Trophoblast cell (in vitro differentiated cells and primary cell): ENCODE results near the gene LTN1.

Experiments used
- DNase-seq, 2 donors: peaks; one replicate each; pipeline ENCODE4 v3.0.0-alpha.2; 2016
- H2AFZ ChIP-seq: 2 replicates; pipeline ENCODE4 v1.6.1; 2013; ENCODE audit warnings: low read length, moderate library complexity, mild to moderate bottlenecking; ENCODE audit not compliant: insufficient read depth, poor library complexity
- H2AK5ac ChIP-seq: 2 replicates; pipeline ENCODE4 v1.6.1; 2013; ENCODE audit warnings: mild to moderate bottlenecking, low read length
- H2BK120ac ChIP-seq: 2 replicates; pipeline ENCODE4 v1.6.1; 2013; ENCODE audit warnings: low read length, mild to moderate bottlenecking, moderate library complexity; ENCODE audit not compliant: insufficient read depth, poor library complexity
- H2BK12ac ChIP-seq: 2 replicates; pipeline ENCODE4 v1.6.1; 2013; ENCODE audit warnings: mild to moderate bottlenecking, low read length, moderate library complexity
- H2BK5ac ChIP-seq: 2 replicates; pipeline ENCODE4 v1.6.1; 2013; ENCODE audit warnings: low read length, low read depth, moderate library complexity, mild to moderate bottlenecking; ENCODE audit not compliant: poor library complexity
- H3K14ac ChIP-seq: 2 replicates; pipeline ENCODE4 v1.6.1; 2013; ENCODE audit warnings: mild to moderate bottlenecking, low read length
- H3K18ac ChIP-seq: 2 replicates; pipeline ENCODE4 v1.6.1; 2013; ENCODE audit warnings: mild to moderate bottlenecking, low read length
- H3K23ac ChIP-seq: 2 replicates; pipeline ENCODE4 v1.6.1; 2013; ENCODE audit warnings: low read length
- H3K27ac ChIP-seq: 2 replicates; pipeline ENCODE4 v1.5.1; 2013; ENCODE audit warnings: low read depth, mild to moderate bottlenecking, inconsistent platforms, low read length, moderate library complexity
- H3K27me3 ChIP-seq: 2 replicates; pipeline ENCODE4 v1.6.1; 2013; ENCODE audit warnings: inconsistent platforms, mild to moderate bottlenecking, low read length, moderate library complexity; ENCODE audit not compliant: insufficient read depth
- H3K36me3 ChIP-seq, 2 experiments: 1 replicate in 1 of 2; 2 replicates in 1 of 2; pipeline ENCODE4 v1.6.1; 2013; ENCODE audit warnings: low read length in 2 of 2, mild to moderate bottlenecking in 2 of 2, moderate library complexity in 1 of 2; ENCODE audit not compliant: insufficient read depth in 2 of 2, control insufficient read depth in 1 of 2
- H3K4ac ChIP-seq: 2 replicates; pipeline ENCODE4 v1.6.1; 2013; ENCODE audit warnings: low read depth, mild to moderate bottlenecking, low read length, moderate library complexity
- H3K4me1 ChIP-seq, 2 experiments: 1 replicate in 1 of 2; 2 replicates in 1 of 2; pipeline ENCODE4 v1.6.1; 2013; ENCODE audit warnings: low read length in 2 of 2, mild to moderate bottlenecking in 2 of 2, moderate library complexity in 1 of 2; ENCODE audit not compliant: insufficient read depth in 2 of 2, control insufficient read depth in 1 of 2
- H3K4me2 ChIP-seq: 2 replicates; pipeline ENCODE4 v1.6.1; 2013; ENCODE audit warnings: inconsistent platforms, mild to moderate bottlenecking, low read length, moderate library complexity
- H3K4me3 ChIP-seq: 2 replicates; pipeline ENCODE4 v1.5.1; 2013; ENCODE audit warnings: mild to moderate bottlenecking, low read depth, low read length, inconsistent platforms
- H3K79me1 ChIP-seq: one replicate; pipeline ENCODE4 v1.6.1; 2013; ENCODE audit warnings: low read length
- H3K79me2 ChIP-seq: 2 replicates; pipeline ENCODE4 v1.6.1; 2013; ENCODE audit warnings: low read length, mild to moderate bottlenecking; ENCODE audit not compliant: control insufficient read depth, insufficient read depth, poor library complexity
- H3K9ac ChIP-seq: 2 replicates; pipeline ENCODE4 v1.6.1; 2013; ENCODE audit warnings: mild to moderate bottlenecking, low read length
- H3K9me3 ChIP-seq: 2 replicates; pipeline ENCODE4 v1.6.1; 2013; ENCODE audit warnings: low read depth, mild to moderate bottlenecking, control low read depth, inconsistent platforms, low read length; ENCODE audit not compliant: insufficient read depth
- H4K12ac ChIP-seq: 2 replicates; pipeline ENCODE4 v1.6.1; 2013; ENCODE audit warnings: low read depth, mild to moderate bottlenecking, low read length, moderate library complexity
- H4K8ac ChIP-seq: 2 replicates; pipeline ENCODE4 v1.6.1; 2013; ENCODE audit warnings: low read depth, mild to moderate bottlenecking, low read length, moderate library complexity
- H4K91ac ChIP-seq: one replicate; pipeline ENCODE4 v1.6.1; 2013; ENCODE audit warnings: low read depth, mild to moderate bottlenecking, low read length, moderate library complexity
- WGBS: extraction: QIAGEN DNeasy Blood & Tissue Kit; methylation state at CpG from one replicate; pipeline ENCODE4 v1.1.7; 2013; ENCODE audit warnings: missing lambda C conversion rate; ENCODE audit not compliant: insufficient read length, insufficient coverage; ENCODE audit errors: extremely low coverage; 5-methylcytosine and 5-hydroxymethylcytosine counted together

LTN1 gene

GRCh38 chr21:29033301-29033700 is 40.6 kb upstream of the LTN1 start:
- Histone ChIP-seq H3K79me2 (no peaks in the 10 kb centered on the region), H3K14ac (no peak overlapping the region), H4K12ac (no peak overlapping the region), H2BK12ac (no peak overlapping the region), H3K27ac (no peak overlapping the region), H3K79me1 (no peaks in the 10 kb centered on the region), H4K91ac (no peak overlapping the region), H3K27me3 (no peaks in the 10 kb centered on the region), H2AFZ (no peak overlapping the region), H3K36me3 (peaks cover 12 to 21% of the 10 kb centered on the region in 2 experiments), H3K4me1 (no peaks in the 10 kb centered on the region), H3K9ac (no peak overlapping the region), H2BK120ac (no peak overlapping the region), H4K8ac (no peak overlapping the region), H3K18ac (no peak overlapping the region), H3K4ac (no peak overlapping the region), H3K4me3 (no peak overlapping the region), H3K4me2 (no peak overlapping the region), H3K9me3 (no peaks in the 10 kb centered on the region), H2BK5ac (no peak overlapping the region), H3K23ac (no peak overlapping the region), H2AK5ac (no peak overlapping the region)
- no CpG with 5 or more reads among the region's 4 CpGs for WGBS
- peak in 1 of 2 donors; percentile 47 for DNase-seq

GRCh38 chr21:29030909-29031308 is 38.2 kb upstream of the LTN1 start:
- no peaks in the 10 kb centered on the region for H3K4me1 ChIP-seq
- H4K91ac ChIP-seq: no peak overlapping the region
- H2AFZ ChIP-seq: peak overlapping the region; percentile 2
- no peak overlapping the region for H3K4ac ChIP-seq
- WGBS: no CpG with 5 or more reads among the region's 1 CpG
- no peak overlapping the region for H4K12ac ChIP-seq
- no peaks in the 10 kb centered on the region for H3K79me2 ChIP-seq
- no peak overlapping the region for H3K23ac ChIP-seq
- no peaks in the 10 kb centered on the region for H3K79me1 ChIP-seq
- no peak for DNase-seq
- no peaks in the 10 kb centered on the region for H3K9me3 ChIP-seq
- H4K8ac ChIP-seq: no peak overlapping the region
- no peak overlapping the region for H2BK120ac ChIP-seq
- H2BK5ac ChIP-seq: no peak overlapping the region
- H3K9ac ChIP-seq: no peak overlapping the region
- H3K27me3 ChIP-seq: no peaks in the 10 kb centered on the region
- no peak overlapping the region for H3K27ac ChIP-seq
- no peak overlapping the region for H3K14ac ChIP-seq
- H3K4me2 ChIP-seq: no peak overlapping the region
- no peak overlapping the region for H2BK12ac ChIP-seq
- no peak overlapping the region for H3K18ac ChIP-seq
- no peak overlapping the region for H3K4me3 ChIP-seq
- H3K36me3 ChIP-seq: peaks cover 11 to 15% of the 10 kb centered on the region in 2 experiments
- H2AK5ac ChIP-seq: no peak overlapping the region

GRCh38 chr21:29029524-29029923 is 36.8 kb upstream of the LTN1 start:
- no CpG with 5 or more reads among the region's 1 CpG for WGBS
- Histone ChIP-seq H3K4me2 (no peak overlapping the region), H3K4me3 (no peak overlapping the region), H3K23ac (no peak overlapping the region), H2AK5ac (no peak overlapping the region), H2BK5ac (no peak overlapping the region), H3K9me3 (no peaks in the 10 kb centered on the region), H3K27ac (no peak overlapping the region), H4K8ac (no peak overlapping the region), H2AFZ (no peak overlapping the region), H2BK12ac (no peak overlapping the region), H3K79me1 (peaks cover 5% of the 10 kb centered on the region), H3K27me3 (no peaks in the 10 kb centered on the region), H3K9ac (no peak overlapping the region), H2BK120ac (no peak overlapping the region), H3K14ac (no peak overlapping the region), H3K79me2 (peaks cover 1% of the 10 kb centered on the region), H3K4ac (no peak overlapping the region), H3K4me1 (no peaks in the 10 kb centered on the region), H4K12ac (no peak overlapping the region), H3K36me3 (peaks cover 11 to 15% of the 10 kb centered on the region in 2 experiments), H3K18ac (no peak overlapping the region), H4K91ac (no peak overlapping the region)
- no peak for DNase-seq

GRCh38 chr21:29025328-29025713 is 32.6 kb upstream of the LTN1 start:
- peak overlapping the region; percentile 80 for H3K4me2 ChIP-seq
- WGBS: no CpG with 5 or more reads among the region's 6 CpGs

More at GRCh38 chr21:29025328-29025713, 32.6 kb upstream of the LTN1 start:
- Histone ChIP-seq H3K27ac (no peak overlapping the region), H2BK120ac (no peak overlapping the region), H2AFZ (peak overlapping the region; percentile 55), H3K9me3 (no peaks in the 10 kb centered on the region), H3K36me3 (peaks cover 0 to 3% of the 10 kb centered on the region in 2 experiments), H3K18ac (no peak overlapping the region), H3K9ac (peak overlapping the region; percentile 72), H4K12ac (peak overlapping the region; percentile 60), H2BK5ac (no peak overlapping the region), H3K79me1 (peaks cover 10% of the 10 kb centered on the region), H2AK5ac (no peak overlapping the region), H3K4ac (peak overlapping the region; percentile 91), H3K14ac (no peak overlapping the region), H4K91ac (no peak overlapping the region), H3K4me1 (peaks cover 0 to 3% of the 10 kb centered on the region in 2 experiments), H3K79me2 (peaks cover 2% of the 10 kb centered on the region), H3K27me3 (no peaks in the 10 kb centered on the region), H2BK12ac (no peak overlapping the region), H3K23ac (no peak overlapping the region), H3K4me3 (peak overlapping the region; percentile 84), H4K8ac (no peak overlapping the region)
- peak; percentile 37 to 53 for DNase-seq
